Measurements from ENCODE around the gene FAM20C.

DNA sequence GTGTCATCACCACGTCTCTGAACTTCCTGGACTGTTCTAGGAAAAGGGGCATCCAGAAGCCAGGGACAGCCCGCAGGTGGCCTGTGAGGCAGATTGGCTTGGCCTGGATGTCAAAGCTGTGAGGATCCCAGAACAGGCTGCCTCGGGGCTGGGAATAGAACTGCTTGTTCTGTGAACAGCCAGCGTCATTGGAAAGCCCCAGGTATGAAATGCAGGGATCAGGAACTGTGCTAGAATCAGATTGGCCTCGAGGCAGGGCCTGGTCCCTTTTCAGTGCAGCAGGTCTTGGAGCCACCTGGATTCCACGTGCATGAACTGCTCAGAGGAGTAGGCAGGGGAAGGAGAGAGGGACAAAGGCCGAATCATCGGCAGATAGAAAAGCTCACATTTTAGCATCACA lies 44.6 kb downstream of the FAM20C start:
- TF ChIP-seq, protein P1, sequence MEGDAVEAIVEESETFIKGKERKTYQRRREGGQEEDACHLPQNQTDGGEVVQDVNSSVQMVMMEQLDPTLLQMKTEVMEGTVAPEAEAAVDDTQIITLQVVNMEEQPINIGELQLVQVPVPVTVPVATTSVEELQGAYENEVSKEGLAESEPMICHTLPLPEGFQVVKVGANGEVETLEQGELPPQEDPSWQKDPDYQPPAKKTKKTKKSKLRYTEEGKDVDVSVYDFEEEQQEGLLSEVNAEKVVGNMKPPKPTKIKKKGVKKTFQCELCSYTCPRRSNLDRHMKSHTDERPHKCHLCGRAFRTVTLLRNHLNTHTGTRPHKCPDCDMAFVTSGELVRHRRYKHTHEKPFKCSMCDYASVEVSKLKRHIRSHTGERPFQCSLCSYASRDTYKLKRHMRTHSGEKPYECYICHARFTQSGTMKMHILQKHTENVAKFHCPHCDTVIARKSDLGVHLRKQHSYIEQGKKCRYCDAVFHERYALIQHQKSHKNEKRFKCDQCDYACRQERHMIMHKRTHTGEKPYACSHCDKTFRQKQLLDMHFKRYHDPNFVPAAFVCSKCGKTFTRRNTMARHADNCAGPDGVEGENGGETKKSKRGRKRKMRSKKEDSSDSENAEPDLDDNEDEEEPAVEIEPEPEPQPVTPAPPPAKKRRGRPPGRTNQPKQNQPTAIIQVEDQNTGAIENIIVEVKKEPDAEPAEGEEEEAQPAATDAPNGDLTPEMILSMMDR (conservative IDR thresholded peaks at IDR 0.05; ENCODE audit: low read length) = no peak
- TF ChIP-seq EZH2phosphoT487 (IDR thresholded peaks at IDR 0.05; ENCODE audit: borderline replicate concordance, low read depth, low read length) = no peak
